ENCODE results near the gene NPW.

NPW gene

GRCh38 chr16:2034696-2035430, 15.3 kb downstream of the NPW start:
- Histone ChIP-seq H3K27me3 (ENCODE audit: control insufficient read depth, insufficient read depth, low read length) (no peaks in the 10 kb centered on the region), H3K4me1 (ENCODE audit: control insufficient read depth, insufficient read depth, low read length) (peaks cover 24% of the 10 kb centered on the region; the same call in 1 of the 2 replicates), H3K4me3 (ENCODE audit: low read depth, low read length) (no peak overlapping the region), H3K9ac (ENCODE audit: low read length) (no peak overlapping the region), H3K36me3 (ENCODE audit: control insufficient read depth, insufficient read depth, low read length) (peaks cover 9% of the 10 kb centered on the region), H3K27ac (ENCODE audit: low read depth, low read length) (0 out of 2 replicates have a peak overlapping the region, but pooled peaks have one; percentile 33), H3K9me3 (ENCODE audit: control insufficient read depth, insufficient read depth, low read depth, low read length) (no peaks in the 10 kb centered on the region)

GRCh38 chr16:2035431-2036199, 16.0 kb downstream of the NPW start:
- H3K27me3 ChIP-seq (ENCODE audit: control insufficient read depth, insufficient read depth, low read length), result no peaks in the 10 kb centered on the region
- H3K36me3 ChIP-seq (ENCODE audit: control insufficient read depth, insufficient read depth, low read length), result peaks cover 9% of the 10 kb centered on the region
- no peaks in the 10 kb centered on the region for H3K9me3 ChIP-seq (ENCODE audit: control insufficient read depth, insufficient read depth, low read depth, low read length)
- H3K4me1 ChIP-seq (ENCODE audit: control insufficient read depth, insufficient read depth, low read length), result peaks cover 24% of the 10 kb centered on the region; the same call in 1 of the 2 replicates
- H3K4me3 ChIP-seq (ENCODE audit: low read depth, low read length), result no peak overlapping the region
- H3K27ac ChIP-seq (ENCODE audit: low read depth, low read length), result 0 out of 2 replicates have a peak overlapping the region, but pooled peaks have one; percentile 33
- H3K9ac ChIP-seq (ENCODE audit: low read length), result no peak overlapping the region

- H3K36me3 ChIP-seq (ENCODE audit: control insufficient read depth, insufficient read depth, low read length), result peaks cover 9% of the 10 kb centered on the region
- H3K27me3 ChIP-seq (ENCODE audit: control insufficient read depth, insufficient read depth, low read length), result no peaks in the 10 kb centered on the region
- H3K4me1 ChIP-seq (ENCODE audit: control insufficient read depth, insufficient read depth, low read length), result peaks cover 24% of the 10 kb centered on the region; the same call in 1 of the 2 replicates
- no peak overlapping the region for H3K9ac ChIP-seq (ENCODE audit: low read length)
- no peaks in the 10 kb centered on the region for H3K9me3 ChIP-seq (ENCODE audit: control insufficient read depth, insufficient read depth, low read depth, low read length)
- H3K27ac ChIP-seq (ENCODE audit: low read depth, low read length), result no peak overlapping the region
- H3K4me3 ChIP-seq (ENCODE audit: low read depth, low read length), result no peak overlapping the region
These were observed 16.8 kb downstream of the NPW start for GRCh38 chr16:2036200-2036966.

GRCh38 chr16:2037115-2037514, 17.5 kb downstream of the NPW start:
- Histone ChIP-seq H3K4me1 (ENCODE audit: control insufficient read depth, insufficient read depth, low read length) (peaks cover 24% of the 10 kb centered on the region; the same call in 1 of the 2 replicates), H3K9ac (ENCODE audit: low read length) (no peak overlapping the region), H3K4me3 (ENCODE audit: low read depth, low read length) (no peak overlapping the region), H3K27ac (ENCODE audit: low read depth, low read length) (no peak overlapping the region), H3K27me3 (ENCODE audit: control insufficient read depth, insufficient read depth, low read length) (no peaks in the 10 kb centered on the region), H3K9me3 (ENCODE audit: control insufficient read depth, insufficient read depth, low read depth, low read length) (no peaks in the 10 kb centered on the region), H3K36me3 (ENCODE audit: control insufficient read depth, insufficient read depth, low read length) (peaks cover 9% of the 10 kb centered on the region)

GRCh38 chr16:2037647-2038381, 18.2 kb downstream of the NPW start:
- peaks cover 9% of the 10 kb centered on the region for H3K36me3 ChIP-seq (ENCODE audit: control insufficient read depth, insufficient read depth, low read length)
- no peak overlapping the region for H3K4me3 ChIP-seq (ENCODE audit: low read depth, low read length)
- peaks cover 24% of the 10 kb centered on the region; the same call in 1 of the 2 replicates for H3K4me1 ChIP-seq (ENCODE audit: control insufficient read depth, insufficient read depth, low read length)
- H3K27ac ChIP-seq (ENCODE audit: low read depth, low read length), result no peak overlapping the region
- no peaks in the 10 kb centered on the region for H3K27me3 ChIP-seq (ENCODE audit: control insufficient read depth, insufficient read depth, low read length)
- no peak overlapping the region for H3K9ac ChIP-seq (ENCODE audit: low read length)
- no peaks in the 10 kb centered on the region for H3K9me3 ChIP-seq (ENCODE audit: control insufficient read depth, insufficient read depth, low read depth, low read length)

- Histone ChIP-seq H3K9me3 (ENCODE audit: control insufficient read depth, insufficient read depth, low read depth, low read length) (no peaks in the 10 kb centered on the region), H3K36me3 (ENCODE audit: control insufficient read depth, insufficient read depth, low read length) (peaks cover 14% of the 10 kb centered on the region), H3K4me3 (ENCODE audit: low read depth, low read length) (no peak overlapping the region), H3K4me1 (ENCODE audit: control insufficient read depth, insufficient read depth, low read length) (peaks cover 19% of the 10 kb centered on the region; the same call in 1 of the 2 replicates), H3K27ac (ENCODE audit: low read depth, low read length) (no peak overlapping the region), H3K9ac (ENCODE audit: low read length) (no peak overlapping the region), H3K27me3 (ENCODE audit: control insufficient read depth, insufficient read depth, low read length) (no peaks in the 10 kb centered on the region)
These were observed 19.0 kb downstream of the NPW start for GRCh38 chr16:2038382-2039231.

GRCh38 chr16:2039274-2040031, 19.9 kb downstream of the NPW start:
- Histone ChIP-seq H3K4me3 (ENCODE audit: low read depth, low read length) (no peak overlapping the region), H3K36me3 (ENCODE audit: control insufficient read depth, insufficient read depth, low read length) (peaks cover 15% of the 10 kb centered on the region), H3K4me1 (ENCODE audit: control insufficient read depth, insufficient read depth, low read length) (peaks cover 13% of the 10 kb centered on the region; the same call in 1 of the 2 replicates), H3K9me3 (ENCODE audit: control insufficient read depth, insufficient read depth, low read depth, low read length) (no peaks in the 10 kb centered on the region), H3K9ac (ENCODE audit: low read length) (no peak overlapping the region), H3K27me3 (ENCODE audit: control insufficient read depth, insufficient read depth, low read length) (no peaks in the 10 kb centered on the region), H3K27ac (ENCODE audit: low read depth, low read length) (no peak overlapping the region)

- Histone ChIP-seq H3K27me3 (ENCODE audit: control insufficient read depth, insufficient read depth, low read length) (no peaks in the 10 kb centered on the region), H3K9me3 (ENCODE audit: control insufficient read depth, insufficient read depth, low read depth, low read length) (no peaks in the 10 kb centered on the region), H3K36me3 (ENCODE audit: control insufficient read depth, insufficient read depth, low read length) (peaks cover 18% of the 10 kb centered on the region), H3K4me1 (ENCODE audit: control insufficient read depth, insufficient read depth, low read length) (peaks cover 13% of the 10 kb centered on the region; the same call in 1 of the 2 replicates), H3K27ac (ENCODE audit: low read depth, low read length) (no peak overlapping the region), H3K9ac (ENCODE audit: low read length) (no peak overlapping the region), H3K4me3 (ENCODE audit: low read depth, low read length) (no peak overlapping the region)
These were observed 20.6 kb downstream of the NPW start for GRCh38 chr16:2040041-2040786.
